ENCODE measurements around the gene CDH4. TPM values are rescaled to one million over a fixed set of nuclear protein-coding genes. Genes with fewer than 3 reads are reported as not detected.

CDH4 gene
- total RNA-seq, 1 donor from 2014 or later: 12.1 TPM

- DNase-seq (ENCODE audit: low read depth) (no peak), FAIRE-seq (no peak)
- no peaks in the 10 kb centered on the region for H3K36me3 ChIP-seq (ENCODE audit: control insufficient read depth, insufficient read depth, low read length)
- TF ChIP-seq CTCF (IDR thresholded peaks at IDR 0.05; ENCODE audit: insufficient read depth, low read length, severe bottlenecking): no peak
- no peak overlapping the region for H3K4me3 ChIP-seq (ENCODE audit: low read depth, low read length)
- H3K27me3 ChIP-seq (ENCODE audit: control insufficient read depth, insufficient read depth, low read length): no peaks in the 10 kb centered on the region
Observed at GRCh38 chr20:61803416-61803914, 551.4 kb downstream of the CDH4 start.

GRCh38 chr20:61803915-61804751, 552.1 kb downstream of the CDH4 start:
- no peak for FAIRE-seq
- TF ChIP-seq CTCF (IDR thresholded peaks at IDR 0.05; ENCODE audit: insufficient read depth, low read length, severe bottlenecking): no peak
- no peak for DNase-seq (ENCODE audit: low read depth)
- no peaks in the 10 kb centered on the region for H3K36me3 ChIP-seq (ENCODE audit: control insufficient read depth, insufficient read depth, low read length)
- H3K27me3 ChIP-seq (ENCODE audit: control insufficient read depth, insufficient read depth, low read length): no peaks in the 10 kb centered on the region
- H3K4me3 ChIP-seq (ENCODE audit: low read depth, low read length): no peak overlapping the region

GRCh38 chr20:61804752-61805295, 552.8 kb downstream of the CDH4 start:
- TF ChIP-seq CTCF (IDR thresholded peaks at IDR 0.05; ENCODE audit: insufficient read depth, low read length, severe bottlenecking): no peak
- DNase-seq (ENCODE audit: low read depth) (no peak), FAIRE-seq (no peak)
- H3K4me3 ChIP-seq (ENCODE audit: low read depth, low read length): no peak overlapping the region
- H3K36me3 ChIP-seq (ENCODE audit: control insufficient read depth, insufficient read depth, low read length): no peaks in the 10 kb centered on the region
- no peaks in the 10 kb centered on the region for H3K27me3 ChIP-seq (ENCODE audit: control insufficient read depth, insufficient read depth, low read length)

- no peak for FAIRE-seq
- Histone ChIP-seq H3K36me3 (ENCODE audit: control insufficient read depth, insufficient read depth, low read length) (no peaks in the 10 kb centered on the region), H3K27me3 (ENCODE audit: control insufficient read depth, insufficient read depth, low read length) (no peaks in the 10 kb centered on the region), H3K4me3 (ENCODE audit: low read depth, low read length) (no peak overlapping the region)
- no peak for TF ChIP-seq CTCF (IDR thresholded peaks at IDR 0.05; ENCODE audit: insufficient read depth, low read length, severe bottlenecking)
- DNase-seq (ENCODE audit: low read depth): no peak
Observed at GRCh38 chr20:61805365-61805764, 553.3 kb downstream of the CDH4 start.

- no peak for TF ChIP-seq CTCF (IDR thresholded peaks at IDR 0.05; ENCODE audit: insufficient read depth, low read length, severe bottlenecking)
- H3K36me3 ChIP-seq (ENCODE audit: control insufficient read depth, insufficient read depth, low read length): no peaks in the 10 kb centered on the region
- DNase-seq (ENCODE audit: low read depth) (no peak), FAIRE-seq (no peak)
- no peaks in the 10 kb centered on the region for H3K27me3 ChIP-seq (ENCODE audit: control insufficient read depth, insufficient read depth, low read length)
- H3K4me3 ChIP-seq (ENCODE audit: low read depth, low read length): no peak overlapping the region
Observed at GRCh38 chr20:61805781-61806180, 553.7 kb downstream of the CDH4 start.
